HL-60 (cell line): ENCODE measurements around the gene IL17RD.

Source experiments
- DNase-seq, 2 experiments: peaks; one replicate each; pipeline ENCODE4 v3.0.0-alpha.2; 2010 to 2020; ENCODE audit warnings: low read depth in 1 of 2, low spot score in 1 of 2
- H3K27ac ChIP-seq: fragments of 250-450 bp; sonication (Bioruptor Pico); replicated peaks from 2 replicates; pipeline ENCODE4 v1.5.1; 2020; ENCODE audit warnings: mild to moderate bottlenecking, moderate library complexity
- H3K27me3 ChIP-seq: fragments of 250-450 bp; sonication (Bioruptor Pico); 2 replicates; pipeline ENCODE4 v1.5.1; 2021; ENCODE audit warnings: mild to moderate bottlenecking, moderate library complexity; ENCODE audit not compliant: insufficient read depth, poor library complexity, severe bottlenecking
- H3K4me3 ChIP-seq: replicated peaks from 2 replicates; pipeline ENCODE4 v1.5.1; 2011; ENCODE audit warnings: mild to moderate bottlenecking, control low read depth, low read length; ENCODE audit not compliant: insufficient read depth
- CTCF ChIP-seq: IDR thresholded peaks from one replicate; pipeline ENCODE4 v1.5.1; 2011; ENCODE audit warnings: low read length, control low read depth, inconsistent platforms; ENCODE audit not compliant: insufficient read depth
- GABPA ChIP-seq: IDR thresholded peaks from 2 replicates; pipeline ENCODE4 v1.6.1; 2012; ENCODE audit warnings: low read depth
- POLR2AphosphoS5 ChIP-seq: IDR thresholded peaks from 2 replicates; pipeline ENCODE4 v1.6.1; 2012; ENCODE audit warnings: low read depth
- REST ChIP-seq: IDR thresholded peaks from 2 replicates; pipeline ENCODE4 v1.6.1; 2012; ENCODE audit warnings: low read depth; ENCODE audit not compliant: insufficient replicate concordance
- SPI1 ChIP-seq: IDR thresholded peaks from 2 replicates; pipeline ENCODE4 v1.6.1; 2012; ENCODE audit warnings: low read depth, mild to moderate bottlenecking, borderline replicate concordance

The IL17RD gene

GRCh38 chr3:57048728-57049127 lies 116.4 kb downstream of the IL17RD start:
- no peaks in the 10 kb centered on the region for H3K27me3 ChIP-seq
- no peak overlapping the region for H3K4me3 ChIP-seq
- DNase-seq, result no peak
- no peak overlapping the region for H3K27ac ChIP-seq
- TF ChIP-seq SPI1 (no peak), CTCF (no peak), GABPA (no peak), REST (no peak), POLR2AphosphoS5 (no peak)

GRCh38 chr3:57048052-57048671 lies 117.0 kb downstream of the IL17RD start:
- TF ChIP-seq CTCF, result no peak
- TF ChIP-seq REST, result no peak
- no peak for TF ChIP-seq POLR2AphosphoS5

GRCh38 chr3:57046101-57046765 lies 118.9 kb downstream of the IL17RD start:
- H3K27ac ChIP-seq, result no peak overlapping the region
- TF ChIP-seq REST, result no peak
- no peak for TF ChIP-seq POLR2AphosphoS5
- TF ChIP-seq GABPA, result no peak
- TF ChIP-seq CTCF, result no peak
- no peak for TF ChIP-seq SPI1

More at GRCh38 chr3:57048052-57048671, 117.0 kb downstream of the IL17RD start:
- no peaks in the 10 kb centered on the region for H3K27me3 ChIP-seq
- DNase-seq, result no peak
- H3K27ac ChIP-seq, result no peak overlapping the region
- no peak overlapping the region for H3K4me3 ChIP-seq

More at GRCh38 chr3:57046101-57046765, 118.9 kb downstream of the IL17RD start:
- no peak for DNase-seq
- Histone ChIP-seq H3K4me3 (no peak overlapping the region), H3K27me3 (no peaks in the 10 kb centered on the region)
